HepG2 (cell line): ENCODE data around the gene ASIC2. TPM values are rescaled to one million over a fixed set of nuclear protein-coding genes. Genes with fewer than 3 reads are reported as not detected.

Experiments
- ATAC-seq: fragments of 200-7000 bp; cut with Tn5 transposase; 3 replicates; pipeline ENCODE4 v1.9.1; 2020; ENCODE audit warnings: mild to moderate bottlenecking, moderate library complexity
- BruUV-seq: library from RNA; stranded (reverse); fragments of 400-500 nt; replicated peaks from 2 replicates; lab custom pipeline; 2021; lab: Mats Ljungman, UMichigan
- CTCF ChIA-PET: fragments of 300-600 bp; formaldehyde crosslinking; extraction: SDS; loops from one replicate; lab custom pipeline; 2021; ENCODE audit warnings: low total read pairs, inconsistent platforms, low intra/inter-chr PET ratio; lab: Yijun Ruan, JAX
- POLR2A ChIA-PET: fragments of 350-600 bp; sonication (Branson Sonifier 250); formaldehyde crosslinking; loops from one replicate; lab custom pipeline; 2020; ENCODE audit warnings: antibody characterized with exemption, inconsistent platforms; lab: Yijun Ruan, JAX
- DNase-seq: peaks from one replicate; pipeline ENCODE4 v3.0.0-alpha.2; 2015; ENCODE audit warnings: low spot score
- FAIRE-seq: peaks from 3 replicates; lab custom pipeline; 2011; peaks lifted over from hg19 to GRCh38; lab: Jason Lieb, UNC
- H2AFZ ChIP-seq: one replicate; pipeline ENCODE4 v1.6.1; 2011; ENCODE audit warnings: low read length, inconsistent platforms
- H3K27ac ChIP-seq: fragments of 300-600 bp; 3 replicates; pipeline ENCODE4 v1.8.0; 2011; ENCODE audit warnings: mixed run types, mild to moderate bottlenecking, mixed read lengths, low read length, inconsistent platforms; ENCODE audit not compliant: insufficient read depth; ENCODE audit errors: extremely low read length
- H3K27me3 ChIP-seq, 2 experiments: fragments of 200-600 bp in 1 of 2; 2 replicates in 1 of 2; 3 replicates in 1 of 2; pipeline versions ENCODE4 v1.6.0 to v1.8.0; 2011; ENCODE audit warnings: low read length in 2 of 2, mild to moderate bottlenecking in 2 of 2, moderate library complexity in 2 of 2, inconsistent platforms in 1 of 2; ENCODE audit not compliant: insufficient read depth in 2 of 2, control insufficient read depth in 1 of 2
- H3K36me3 ChIP-seq, 2 experiments: fragments of 200-600 bp in 1 of 2; replicated peaks in 1 of 2; 2 replicates in 1 of 2; 3 replicates in 1 of 2; pipeline versions ENCODE4 v1.5.1 to v1.8.0; 2011; ENCODE audit warnings: low read length in 2 of 2, inconsistent platforms in 1 of 2; ENCODE audit not compliant: insufficient read depth in 2 of 2, control insufficient read depth in 1 of 2
- H3K4me1 ChIP-seq: 2 replicates; pipeline ENCODE4 v1.5.1; 2012; ENCODE audit warnings: low read length, inconsistent platforms; ENCODE audit not compliant: insufficient read depth
- H3K4me2 ChIP-seq: 2 replicates; pipeline ENCODE4 v1.6.0; 2011; ENCODE audit warnings: low read depth, low read length, inconsistent platforms
- H3K4me3 ChIP-seq, 3 experiments: fragments of 200-600 bp in 1 of 3; sonication (generic), shearing (Covaris generic) in 1 of 3; replicated peaks in 1 of 3; 2 replicates each; pipeline ENCODE4 v1.5.1; 2011 to 2016; ENCODE audit warnings: low read length in 3 of 3, inconsistent platforms in 2 of 3, low read depth in 2 of 3, mild to moderate bottlenecking in 2 of 3, control low read depth in 1 of 3, mixed read lengths in 1 of 3; ENCODE audit not compliant: insufficient read depth in 1 of 3
- H3K79me2 ChIP-seq: one replicate; pipeline ENCODE4 v1.6.1; 2011; ENCODE audit warnings: low read length, inconsistent platforms; ENCODE audit not compliant: insufficient read depth
- H3K9ac ChIP-seq: 2 replicates; pipeline ENCODE4 v1.6.0; 2011; ENCODE audit warnings: mild to moderate bottlenecking, low read depth, low read length, inconsistent platforms; ENCODE audit not compliant: insufficient read depth
- H3K9me3 ChIP-seq: 2 replicates; pipeline ENCODE4 v1.5.1; 2012; ENCODE audit warnings: mild to moderate bottlenecking, low read length
- H4K20me1 ChIP-seq: 2 replicates; pipeline ENCODE4 v1.6.0; 2011; ENCODE audit warnings: inconsistent platforms, mild to moderate bottlenecking, low read length, moderate library complexity; ENCODE audit not compliant: insufficient read depth
- AGO1 ChIP-seq: fragments of 200-400 bp; formaldehyde crosslinking; IDR thresholded peaks from 2 replicates; pipeline ENCODE4 v1.6.1; 2017; ENCODE audit warnings: mild to moderate bottlenecking, low read depth, low read length, moderate library complexity; ENCODE audit not compliant: poor library complexity, severe bottlenecking
- ARNT ChIP-seq: fragments of 450-650 bp; IDR thresholded peaks from 2 replicates; pipeline ENCODE4 v1.6.1; 2017
- FIP1L1 ChIP-seq: fragments of 200-400 bp; formaldehyde crosslinking; IDR thresholded peaks from 2 replicates; pipeline ENCODE4 v1.6.1; 2018; ENCODE audit warnings: low read depth, mild to moderate bottlenecking, low read length, moderate library complexity, borderline replicate concordance; ENCODE audit not compliant: insufficient read depth
- HOXA5 ChIP-seq: sonication (generic); formaldehyde crosslinking; IDR thresholded peaks from 2 replicates; pipeline ENCODE4 v1.4.0; 2020; ENCODE audit warnings: missing genetic modification reagents
- MAF1 ChIP-seq: sonication (generic); formaldehyde crosslinking; IDR thresholded peaks from 2 replicates; pipeline ENCODE4 v1.5.0; 2020; ENCODE audit warnings: missing genetic modification reagents, borderline replicate concordance
- NFIC ChIP-seq: IDR thresholded peaks from 2 replicates; pipeline ENCODE4 v1.6.1; 2012; ENCODE audit warnings: mild to moderate bottlenecking, low read length, inconsistent platforms
- SNRNP70 ChIP-seq: fragments of 200-400 bp; formaldehyde crosslinking; IDR thresholded peaks from 2 replicates; pipeline ENCODE4 v1.6.1; 2017; ENCODE audit warnings: mild to moderate bottlenecking, low read depth, low read length, moderate library complexity
- ZNF468 ChIP-seq: sonication (generic); formaldehyde crosslinking; IDR thresholded peaks from 2 replicates; pipeline ENCODE4 v1.8.0; 2022; ENCODE audit warnings: mild to moderate bottlenecking, moderate library complexity, missing genetic modification reagents
- ZNF703 ChIP-seq: sonication (generic); formaldehyde crosslinking; IDR thresholded peaks from 2 replicates; pipeline ENCODE4 v1.5.1; 2020; ENCODE audit warnings: missing genetic modification reagents, mild to moderate bottlenecking, moderate library complexity, borderline replicate concordance
- ZNF878 ChIP-seq: sonication (generic); formaldehyde crosslinking; IDR thresholded peaks from 2 replicates; pipeline ENCODE4 v1.8.1; 2023; ENCODE audit warnings: mild to moderate bottlenecking, missing genetic modification reagents, moderate library complexity
- WGBS: methylation state at CpG from one replicate; pipeline ENCODE4 v1.1.6; 2017; ENCODE audit warnings: low lambda C conversion rate; 5-methylcytosine and 5-hydroxymethylcytosine counted together
- in situ Hi-C: cut with HindIII; loops from 2 replicates; pipeline ENCODE4 v1.10.0; 2017; ENCODE audit warnings: low pct_unique_long_range_greater_than_20kb; ENCODE audit not compliant: extremely low pct_ligation_motif_present
- intact Hi-C: fragments of 100-400 bp; cut with micrococcal nuclease; formaldehyde crosslinking; loops from one replicate; pipeline ENCODE4 v1.10.0; 2022; ENCODE audit not compliant: unreplicated experiment
- polyA plus RNA-seq, 8 experiments: library from polyadenylated mRNA; depleted of rRNA in 3 of 8; stranded (reverse) in 7 of 8; unstranded in 1 of 8; fragments of >200 nt; fragmentation: Illumina TruSeq in 4 of 8; extraction: Trizol in 4 of 8; gene quantifications; 2 replicates each; pipeline versions ENCODE4 v1.2.1 to v1.2.3, GENCODE V29; 2011 to 2016; ENCODE audit warnings: low read depth in 4 of 8, missing spikeins in 1 of 8, mixed read lengths in 1 of 8; ENCODE audit not compliant: insufficient read depth in 1 of 8
- total RNA-seq, 5 experiments: library from RNA; depleted of rRNA; stranded (reverse); fragments of >200 nt; fragmentation: Illumina TruSeq; extraction: Trizol; gene quantifications; 2 replicates each; pipeline ENCODE4 v1.2.3, GENCODE V29; 2016; ENCODE audit warnings: low read depth in 1 of 5

ASIC2 gene
- total and polyA plus RNA-seq, 2 of the 13 experiments (the other 11 are each of a cell fraction or from before 2014, with no cell fraction given) = not detected

GRCh38 chr17:33228548-33228947 lies 64.5 kb downstream of the ASIC2 start:
- H3K4me2 ChIP-seq = no peak overlapping the region
- in situ Hi-C loops (no loop called here), intact Hi-C loops (no loop called here)
- CTCF ChIA-PET = no interaction called here
- no peak for DNase-seq
- H3K9ac ChIP-seq = no peak overlapping the region
- no peaks in the 10 kb centered on the region for H3K4me1 ChIP-seq
- no peak overlapping the region for H3K4me3 ChIP-seq
- peaks cover 0 to 2% of the 10 kb centered on the region in 2 experiments; a peak in 1 of 5 replicates for H3K27me3 ChIP-seq
- no peak for ATAC-seq
- no peak overlapping the region for H2AFZ ChIP-seq
- H3K9me3 ChIP-seq = no peaks in the 10 kb centered on the region
- H4K20me1 ChIP-seq = no peaks in the 10 kb centered on the region
- BruUV-seq = no TSS peak
- TF ChIP-seq AGO1 (no peak), ARNT (no peak), HOXA5 (no peak), NFIC (no peak), ZNF468 (CRISPR knock-in tag) (no peak), SNRNP70 (no peak), FIP1L1 (no peak), ZNF878 (CRISPR knock-in tag) (no peak)
- TF ChIP-seq, all 625 proteins: peak for 0
- H3K36me3 ChIP-seq = no peaks in the 10 kb centered on the region
- no peaks in the 10 kb centered on the region for H3K79me2 ChIP-seq
- POLR2A ChIA-PET = no interaction called here
- no peak overlapping the region for H3K27ac ChIP-seq
- no peak for FAIRE-seq
- WGBS = 10% methylated on average over 5 of the region's 5 CpGs

- Histone ChIP-seq H2AFZ (no peak overlapping the region), H3K9ac (no peak overlapping the region), H4K20me1 (no peaks in the 10 kb centered on the region), H3K4me1 (no peaks in the 10 kb centered on the region), H3K27ac (no peak overlapping the region), H3K4me2 (no peak overlapping the region), H3K9me3 (no peaks in the 10 kb centered on the region), H3K79me2 (no peaks in the 10 kb centered on the region), H3K27me3 (peaks cover 0 to 2% of the 10 kb centered on the region in 2 experiments; a peak in 1 of 5 replicates), H3K36me3 (no peaks in the 10 kb centered on the region), H3K4me3 (no peak overlapping the region)
- ATAC-seq (no peak), DNase-seq (no peak), FAIRE-seq (no peak)
- no TSS peak for BruUV-seq
- 38% methylated on average over 3 of the region's 3 CpGs for WGBS
- ChIA-PET POLR2A (no interaction called here), CTCF (no interaction called here)
- intact Hi-C loops = no loop called here
- in situ Hi-C loops = no loop called here
- no peak for TF ChIP-seq ZNF703 (CRISPR knock-in tag)
- TF ChIP-seq MAF1 = no peak
Observed at GRCh38 chr17:33227911-33228310, 65.2 kb downstream of the ASIC2 start.
